NAMALWA (cell line): ENCODE measurements around the gene IGF2R.
"Not testable (repeated sequence)": the region's sequence is repeated elsewhere in the genome, so short reads cannot be mapped to it uniquely, and the experiment has no call there.

Source experiments
- DNase-seq: peaks from one replicate; pipeline ENCODE4 v3.0.0-alpha.2; 2015; ENCODE audit warnings: low spot score

The IGF2R gene

GRCh38 chr6:159952289-159953005 is 16.4 kb upstream of the IGF2R start:
- no peak for DNase-seq

GRCh38 chr6:159953091-159953601 is 15.7 kb upstream of the IGF2R start:
- DNase-seq: no peak

DNA sequence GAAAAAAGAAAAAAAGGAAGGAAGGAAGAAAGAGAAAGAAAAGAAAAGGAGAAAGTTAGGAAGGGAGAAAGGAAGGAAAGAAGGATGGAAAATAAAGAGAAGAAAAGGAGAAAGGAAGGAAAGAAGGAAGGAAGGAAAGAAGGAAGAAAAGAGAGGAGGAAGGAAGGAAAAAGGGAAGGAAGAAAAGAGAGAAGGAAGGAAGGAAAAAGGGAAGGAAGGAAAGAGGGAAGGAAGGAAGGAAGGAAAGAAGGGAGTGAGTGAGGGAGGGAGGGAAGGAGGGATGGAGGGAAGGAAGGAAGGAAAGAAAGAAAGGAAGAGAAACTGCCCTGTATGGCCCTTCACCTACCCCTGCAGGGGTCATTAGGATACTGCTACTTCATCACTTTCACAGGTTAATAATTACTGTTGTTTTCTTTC is 12.9 kb upstream of the IGF2R start:
- no peak for DNase-seq

- DNase-seq: no peak
These were observed 11.7 kb upstream of the IGF2R start for GRCh38 chr6:159957071-159957673.

- peak; percentile 31 for DNase-seq
These were observed 9.5 kb upstream of the IGF2R start for GRCh38 chr6:159959165-159959975.

DNA sequence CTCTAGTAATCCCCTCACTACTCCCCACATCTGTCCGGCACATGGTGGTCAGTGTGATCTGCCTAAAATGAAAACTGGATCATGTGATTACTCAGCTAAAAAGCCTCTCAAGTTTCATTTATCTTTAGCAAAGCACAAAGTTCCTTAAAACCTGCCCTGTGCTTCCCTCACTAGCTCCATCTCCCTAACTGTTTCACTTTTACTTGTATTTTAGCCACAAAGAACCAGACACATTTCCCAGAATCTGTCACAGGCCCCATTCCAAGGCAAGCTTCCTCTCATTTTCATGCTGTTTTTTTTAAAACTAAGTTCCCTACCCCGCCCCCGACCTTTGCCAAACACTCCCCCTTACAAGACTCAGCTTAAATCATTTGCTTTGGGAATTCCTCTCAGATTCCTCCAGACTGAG is 8.9 kb upstream of the IGF2R start:
- DNase-seq: no peak

- no peak for DNase-seq
These were observed 8.4 kb upstream of the IGF2R start for GRCh38 chr6:159960485-159960884.

GRCh38 chr6:159961528-159961927 is 7.4 kb upstream of the IGF2R start:
- no peak for DNase-seq

DNA sequence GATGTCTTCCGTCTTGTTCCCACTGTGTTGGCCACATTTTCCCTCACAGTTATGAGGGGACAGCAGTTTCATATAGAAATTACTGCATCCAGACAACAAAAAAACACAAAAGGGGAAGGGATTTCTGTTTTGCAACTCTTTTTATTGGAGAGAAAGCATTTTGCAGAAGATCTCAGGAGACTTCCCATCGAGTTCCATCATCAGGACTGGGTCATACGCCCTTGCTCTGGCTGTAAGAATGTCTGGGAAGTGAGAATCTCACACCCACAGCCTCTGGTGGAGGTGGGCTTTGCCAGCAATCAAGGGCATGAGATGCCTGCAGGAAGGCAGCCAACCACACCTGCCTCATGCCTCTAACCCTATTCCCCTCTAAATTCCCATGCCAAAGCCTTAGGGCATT is 5.8 kb upstream of the IGF2R start:
- DNase-seq: no peak

GRCh38 chr6:159964046-159964445 is 4.8 kb upstream of the IGF2R start:
- no peak for DNase-seq

GRCh38 chr6:159966339-159966738 is 2.5 kb upstream of the IGF2R start:
- no peak for DNase-seq

GRCh38 chr6:159966981-159967380 is 1.9 kb upstream of the IGF2R start:
- DNase-seq: no peak

DNA sequence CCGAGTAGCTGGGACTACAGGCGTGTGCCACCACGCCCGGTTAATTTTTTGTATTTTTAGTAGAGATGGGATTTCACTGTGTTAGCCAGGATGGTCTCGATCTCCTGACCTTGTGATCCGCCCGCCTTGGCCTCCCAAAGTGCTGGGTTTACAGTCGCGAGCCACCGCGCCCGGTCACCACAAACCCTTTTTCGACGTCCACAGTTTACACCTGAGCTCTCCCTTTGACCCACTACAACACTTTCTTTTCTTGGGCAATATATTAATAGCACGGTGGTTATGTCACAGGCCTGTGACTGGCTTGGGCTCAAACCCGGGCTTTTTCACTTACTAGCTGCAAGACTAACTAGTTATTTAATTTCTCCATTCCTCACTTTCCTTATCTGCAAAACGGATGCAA is 1.3 kb upstream of the IGF2R start:
- not testable (repeated sequence) for DNase-seq

GRCh38 chr6:159969204-159969912 is 476 bp downstream of the IGF2R start:
- DNase-seq: peak; percentile 37

DNA sequence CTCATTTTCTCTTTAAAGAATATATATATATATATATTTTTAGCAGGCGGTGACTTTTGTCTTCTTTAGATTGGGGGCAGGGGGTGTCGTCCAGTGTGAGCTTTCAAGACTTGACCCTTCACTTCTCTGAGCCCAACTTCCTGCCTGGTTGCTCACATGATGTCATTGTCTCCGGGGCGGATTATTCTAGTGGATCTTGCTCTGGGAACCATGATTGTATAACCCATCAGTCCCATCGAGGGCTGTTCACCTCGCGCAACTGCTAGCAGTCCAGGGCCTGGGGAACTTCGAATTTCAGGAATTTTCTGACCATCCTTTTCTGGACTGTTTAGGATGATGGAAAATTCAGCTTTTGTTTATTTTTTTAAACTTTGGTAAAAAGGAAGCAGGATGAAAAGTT is 1.0 kb downstream of the IGF2R start:
- peak; percentile 51 for DNase-seq

- DNase-seq: no peak
These were observed 1.8 kb downstream of the IGF2R start for GRCh38 chr6:159970659-159971063.

- DNase-seq: no peak
These were observed 2.7 kb downstream of the IGF2R start for GRCh38 chr6:159971341-159972178.

- DNase-seq: no peak
These were observed 3.8 kb downstream of the IGF2R start for GRCh38 chr6:159972506-159973268.

GRCh38 chr6:159973406-159973805 is 4.5 kb downstream of the IGF2R start:
- DNase-seq: no peak

DNA sequence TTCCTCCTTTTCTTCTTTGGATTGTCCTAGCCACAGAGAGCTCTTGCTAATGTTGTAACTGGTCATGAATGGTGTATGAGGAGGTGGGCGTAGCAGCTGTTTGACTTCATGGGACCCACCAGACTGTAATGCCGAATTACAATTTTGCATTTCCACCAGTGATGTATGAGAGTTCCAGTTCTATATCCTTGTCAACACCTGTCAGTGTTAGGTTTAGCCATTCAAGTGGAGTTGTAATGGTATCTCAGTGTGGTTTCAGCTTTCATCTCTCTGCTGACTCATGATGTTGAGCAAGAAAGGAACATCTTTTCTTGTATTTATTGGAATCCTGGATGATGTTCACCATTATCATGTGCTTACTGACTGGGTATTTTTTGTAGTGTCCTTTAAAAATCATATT is 5.1 kb downstream of the IGF2R start:
- DNase-seq: peak; percentile 21

DNA sequence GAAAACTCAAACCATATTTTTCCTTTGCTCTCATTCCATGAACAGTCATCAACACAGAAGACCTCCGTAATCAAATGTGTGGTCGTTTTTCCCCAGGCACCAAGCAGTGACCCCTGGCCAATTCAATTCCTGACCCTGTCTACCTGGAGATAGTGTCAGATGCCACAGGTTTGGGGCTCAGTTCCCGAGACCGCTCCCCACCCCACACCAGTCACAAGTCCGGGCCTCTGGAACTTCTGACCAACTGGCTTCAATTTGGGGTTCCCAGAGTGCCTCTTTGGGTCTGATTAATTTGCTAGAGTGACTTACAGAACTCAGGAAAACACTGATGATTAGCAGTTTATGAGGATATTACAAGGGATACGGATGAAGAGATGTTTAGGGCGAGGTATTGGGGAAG is 6.0 kb downstream of the IGF2R start:
- no peak for DNase-seq
